AG04450 (cell line): ENCODE measurements around the gene TENT4B. TPM values are rescaled to one million over a fixed set of nuclear protein-coding genes. Genes with fewer than 3 reads are reported as not detected.

Experiments used
- CTCF ChIA-PET: fragments of 300-600, 350-600 bp; formaldehyde crosslinking; extraction: SDS; loops from one replicate; lab custom pipeline; 2022; ENCODE audit warnings: antibody characterized with exemption, inconsistent platforms; lab: Charles Lee
- POLR2A ChIA-PET: fragments of 350-600 bp; formaldehyde crosslinking; extraction: SDS; loops from one replicate; lab custom pipeline; 2021; ENCODE audit warnings: antibody characterized with exemption, inconsistent platforms; lab: Yijun Ruan, JAX
- DNase-seq: peaks from one replicate; pipeline ENCODE4 v3.0.0-alpha.2; 2011; ENCODE audit warnings: low read depth, low spot score
- H3K27ac ChIP-seq: one replicate; pipeline ENCODE4 v1.5.1; 2012; ENCODE audit warnings: low read depth, low read length, control low read depth
- H3K27me3 ChIP-seq: one replicate; pipeline ENCODE4 v1.6.0; 2012; ENCODE audit warnings: low read length; ENCODE audit not compliant: control insufficient read depth, insufficient read depth
- H3K4me3 ChIP-seq: 2 replicates; pipeline ENCODE4 v1.5.1; 2011; ENCODE audit warnings: mild to moderate bottlenecking, low read depth, low read length, control low read depth
- H3K9me3 ChIP-seq: 2 replicates; pipeline ENCODE4 v1.5.1; 2012; ENCODE audit warnings: low read length; ENCODE audit not compliant: control insufficient read depth, insufficient read depth
- polyA plus RNA-seq: library from polyadenylated mRNA; depleted of rRNA; stranded (reverse); fragments of >200 nt; gene quantifications from 2 replicates; pipeline ENCODE4 v1.2.3, GENCODE V29; 2011
- TF ChIP-seq, protein P1 (sequence below): IDR thresholded peaks from 2 replicates; pipeline ENCODE4 v1.5.1; 2011; ENCODE audit warnings: low read depth, low read length, control low read depth, inconsistent platforms

Gene TENT4B
- polyA plus RNA-seq, 1 experiment, result 8.9 TPM

- Histone ChIP-seq H3K4me3 (no peak overlapping the region), H3K9me3 (no peaks in the 10 kb centered on the region), H3K27ac (no peak overlapping the region), H3K27me3 (no peaks in the 10 kb centered on the region)
- TF ChIP-seq, protein P1, sequence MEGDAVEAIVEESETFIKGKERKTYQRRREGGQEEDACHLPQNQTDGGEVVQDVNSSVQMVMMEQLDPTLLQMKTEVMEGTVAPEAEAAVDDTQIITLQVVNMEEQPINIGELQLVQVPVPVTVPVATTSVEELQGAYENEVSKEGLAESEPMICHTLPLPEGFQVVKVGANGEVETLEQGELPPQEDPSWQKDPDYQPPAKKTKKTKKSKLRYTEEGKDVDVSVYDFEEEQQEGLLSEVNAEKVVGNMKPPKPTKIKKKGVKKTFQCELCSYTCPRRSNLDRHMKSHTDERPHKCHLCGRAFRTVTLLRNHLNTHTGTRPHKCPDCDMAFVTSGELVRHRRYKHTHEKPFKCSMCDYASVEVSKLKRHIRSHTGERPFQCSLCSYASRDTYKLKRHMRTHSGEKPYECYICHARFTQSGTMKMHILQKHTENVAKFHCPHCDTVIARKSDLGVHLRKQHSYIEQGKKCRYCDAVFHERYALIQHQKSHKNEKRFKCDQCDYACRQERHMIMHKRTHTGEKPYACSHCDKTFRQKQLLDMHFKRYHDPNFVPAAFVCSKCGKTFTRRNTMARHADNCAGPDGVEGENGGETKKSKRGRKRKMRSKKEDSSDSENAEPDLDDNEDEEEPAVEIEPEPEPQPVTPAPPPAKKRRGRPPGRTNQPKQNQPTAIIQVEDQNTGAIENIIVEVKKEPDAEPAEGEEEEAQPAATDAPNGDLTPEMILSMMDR, result no peak
- DNase-seq, result no peak
- ChIA-PET CTCF (interaction anchor here (0.9 to 2.3 kb wide), 2 partner anchors 15 to 18 kb away, joined by 3 to 13 read pairs; no protein-coding TSS in a partner anchor), POLR2A (no interaction called here)
Observed at GRCh38 chr16:50228364-50228868, 75.3 kb downstream of the TENT4B start.

- TF ChIP-seq, protein P1, result no peak
- CTCF ChIA-PET, result interaction anchor here (1.2 to 3.4 kb wide), 3 partner anchors 19 to 204 kb away, joined by 4 to 14 read pairs (median 13); partner anchors contain the start of gene CNEP1R1
- POLR2A ChIA-PET, result no interaction called here
Observed at GRCh38 chr16:50229149-50229726, 76.1 kb downstream of the TENT4B start.

GRCh38 chr16:50234771-50235556 is 81.9 kb downstream of the TENT4B start:
- ChIA-PET CTCF (interaction anchor here (1.1 kb wide), 1 partner anchor 24 kb away, joined by 10 read pairs; no protein-coding TSS in a partner anchor), POLR2A (no interaction called here)
- no peak overlapping the region for H3K4me3 ChIP-seq
- 0 out of 2 replicates have a peak, but pooled peaks cover 2% of the 10 kb centered on the region for H3K9me3 ChIP-seq
- H3K27me3 ChIP-seq, result no peaks in the 10 kb centered on the region
- DNase-seq, result no peak
- no peak overlapping the region for H3K27ac ChIP-seq
- TF ChIP-seq, protein P1, result no peak

More at GRCh38 chr16:50229149-50229726, 76.1 kb downstream of the TENT4B start:
- Histone ChIP-seq H3K4me3 (no peak overlapping the region), H3K9me3 (no peaks in the 10 kb centered on the region), H3K27ac (no peak overlapping the region), H3K27me3 (no peaks in the 10 kb centered on the region)
- no peak for DNase-seq

- no peak overlapping the region for H3K4me3 ChIP-seq
- DNase-seq, result no peak
- CTCF ChIA-PET, result interaction anchor here (1.1 kb wide), 1 partner anchor 25 kb away, joined by 10 read pairs; no protein-coding TSS in a partner anchor
- 0 out of 2 replicates have a peak, but pooled peaks cover 2% of the 10 kb centered on the region for H3K9me3 ChIP-seq
- POLR2A ChIA-PET, result no interaction called here
- TF ChIP-seq, protein P1, result no peak
- peaks cover 3% of the 10 kb centered on the region for H3K27me3 ChIP-seq
- no peak overlapping the region for H3K27ac ChIP-seq
Observed at GRCh38 chr16:50235581-50235980, 82.5 kb downstream of the TENT4B start.
